ENCODE results near the gene ARHGEF12.

Gene ARHGEF12

DNA sequence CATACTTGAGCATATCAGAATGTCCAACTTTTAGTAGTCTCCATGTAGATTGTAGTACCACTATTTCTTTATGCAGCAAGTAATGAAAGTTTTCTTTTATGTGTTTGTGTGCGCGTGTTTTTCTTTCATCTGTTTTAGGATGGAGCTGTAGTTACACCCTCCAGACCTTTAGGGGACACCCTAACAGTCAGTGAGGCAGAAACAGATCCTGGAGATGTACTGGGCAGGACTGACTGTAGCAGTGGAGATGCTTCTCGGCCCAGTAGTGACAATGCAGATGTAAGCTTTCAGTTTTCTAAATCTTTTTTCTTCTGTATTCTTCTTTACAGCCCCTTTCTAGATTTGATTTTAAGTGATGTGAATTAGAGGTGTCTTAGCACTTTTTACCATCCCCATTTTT is 95.4 kb downstream of the ARHGEF12 start:
- no peak for DNase-seq

DNA sequence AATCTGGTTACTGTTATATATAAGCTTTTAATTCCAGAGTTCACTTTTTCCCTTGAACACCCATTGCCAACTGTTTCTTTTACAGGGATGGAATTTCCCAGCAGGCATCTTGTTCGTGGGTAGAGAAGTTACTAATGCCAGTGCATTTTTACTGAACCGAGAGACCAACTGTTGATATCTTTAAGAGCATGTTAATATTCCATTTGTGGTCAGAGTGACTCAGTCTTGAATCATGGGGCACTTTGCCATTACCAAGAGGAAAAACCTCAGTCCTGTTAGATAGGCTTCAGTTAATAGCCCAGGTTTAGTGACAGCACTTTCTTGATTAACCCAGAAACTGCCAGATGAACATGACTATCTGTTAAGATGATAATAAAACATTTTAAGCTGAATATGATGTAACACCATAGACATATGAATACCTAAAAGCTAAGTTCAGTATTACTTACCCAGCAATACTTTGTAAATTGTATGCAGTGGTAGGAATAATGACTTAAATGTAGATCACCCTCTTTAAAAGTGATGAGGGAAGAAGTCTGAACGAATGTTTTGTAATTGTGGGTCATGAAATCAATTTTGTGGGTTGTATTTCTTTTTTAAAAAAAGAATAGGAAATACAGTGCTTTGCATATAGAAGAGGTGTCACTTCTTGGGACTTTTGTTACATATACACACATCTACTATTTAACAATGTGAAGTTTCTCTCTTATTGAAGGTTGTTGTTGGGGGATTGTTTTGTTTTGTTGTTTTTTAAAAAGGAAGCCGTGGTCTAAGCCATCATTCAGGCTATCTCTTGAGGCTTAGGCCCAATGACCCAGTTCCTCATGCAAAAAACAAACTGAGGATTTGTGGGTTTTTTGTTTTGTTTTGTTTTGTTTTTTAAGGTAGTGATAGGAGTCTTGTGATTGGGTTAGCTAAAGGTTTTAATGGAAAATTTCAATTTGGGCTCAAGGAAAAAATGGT is 96.1 kb downstream of the ARHGEF12 start:
- DNase-seq = no peak

DNA sequence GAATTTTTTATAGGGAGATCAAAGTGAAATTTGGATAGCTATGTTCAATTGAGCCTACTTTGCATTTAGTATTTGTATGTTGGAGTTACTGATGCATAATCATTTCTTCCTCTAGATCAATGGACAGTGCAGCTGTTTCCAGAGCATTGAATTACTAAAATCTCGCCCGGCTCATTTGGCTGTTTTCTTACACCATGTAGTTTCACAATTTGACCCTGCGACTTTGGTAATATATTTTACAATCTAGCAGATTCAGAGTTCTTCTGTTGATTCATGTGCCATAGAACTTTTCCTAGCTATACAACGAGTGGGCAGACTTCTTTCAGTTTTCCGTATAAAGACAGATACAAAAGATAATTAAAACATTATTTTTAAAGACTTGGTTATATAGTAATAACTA is 105.4 kb downstream of the ARHGEF12 start:
- no peak for DNase-seq

DNA sequence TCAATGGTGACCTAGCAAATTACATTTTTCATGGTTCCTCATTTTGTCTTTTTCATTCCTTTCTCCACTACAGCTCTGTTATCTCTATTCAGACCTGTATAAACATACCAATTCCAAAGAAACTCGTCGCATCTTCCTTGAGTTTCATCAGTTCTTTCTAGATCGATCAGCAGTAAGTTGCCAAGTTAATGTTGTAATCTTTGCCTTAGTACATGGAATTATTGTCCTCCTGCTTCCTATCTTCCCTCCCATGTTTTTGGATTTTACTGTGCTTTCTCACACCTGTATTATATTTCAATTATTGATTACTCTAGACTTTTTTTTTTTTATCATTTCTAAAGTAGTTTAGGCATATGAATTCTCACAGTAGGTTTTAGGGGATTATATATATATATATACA is 105.8 kb downstream of the ARHGEF12 start:
- DNase-seq = no peak

- DNase-seq = no peak
Observed at GRCh38 chr11:120446802-120447201, 110.6 kb downstream of the ARHGEF12 start.

DNA sequence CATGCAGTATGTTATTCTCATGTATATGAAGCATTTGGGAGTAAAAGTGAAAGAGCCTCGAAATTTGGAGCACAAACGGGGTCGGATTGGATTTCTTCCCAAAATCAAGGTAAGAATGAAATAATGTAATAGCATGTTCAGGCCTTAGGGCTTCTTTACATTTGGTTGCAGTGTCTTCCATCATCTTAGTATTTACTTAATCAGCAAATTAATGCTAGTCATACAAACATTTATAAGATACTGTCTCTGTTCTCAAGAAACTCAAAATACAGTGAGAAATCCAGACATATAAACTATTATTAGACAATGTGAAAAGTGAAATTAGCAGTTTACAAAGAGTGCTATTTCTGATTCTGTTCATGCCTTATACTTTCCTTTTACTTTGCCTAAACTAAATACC is 112.0 kb downstream of the ARHGEF12 start:
- no peak for DNase-seq

DNA sequence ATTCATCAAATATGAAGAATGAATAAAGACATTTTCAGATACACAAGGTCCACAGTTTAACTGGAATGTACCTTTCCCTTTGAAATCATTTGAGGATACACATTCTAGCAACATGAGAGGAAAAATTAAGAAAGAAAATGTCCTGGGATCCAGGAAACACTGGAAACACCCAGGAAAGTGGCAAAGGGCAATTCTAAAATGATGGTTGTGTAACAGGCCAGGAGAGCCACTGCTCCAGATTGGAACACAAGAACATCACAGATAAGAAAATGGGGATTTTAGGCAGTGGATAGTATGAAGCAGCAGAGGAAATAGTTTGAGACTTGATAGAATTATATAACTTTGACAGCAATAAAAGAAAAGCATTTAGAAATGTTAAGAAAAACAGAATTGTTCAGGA is 119.3 kb downstream of the ARHGEF12 start:
- no peak for DNase-seq

GRCh38 chr11:120457996-120458395 is 121.8 kb downstream of the ARHGEF12 start:
- no peak for DNase-seq

- DNase-seq = no peak
Observed at GRCh38 chr11:120462825-120463224, 126.6 kb downstream of the ARHGEF12 start.

GRCh38 chr11:120465921-120466534 is 129.8 kb downstream of the ARHGEF12 start:
- DNase-seq = no peak

- DNase-seq = no peak
Observed at GRCh38 chr11:120467627-120468026, 131.4 kb downstream of the ARHGEF12 start.

DNA sequence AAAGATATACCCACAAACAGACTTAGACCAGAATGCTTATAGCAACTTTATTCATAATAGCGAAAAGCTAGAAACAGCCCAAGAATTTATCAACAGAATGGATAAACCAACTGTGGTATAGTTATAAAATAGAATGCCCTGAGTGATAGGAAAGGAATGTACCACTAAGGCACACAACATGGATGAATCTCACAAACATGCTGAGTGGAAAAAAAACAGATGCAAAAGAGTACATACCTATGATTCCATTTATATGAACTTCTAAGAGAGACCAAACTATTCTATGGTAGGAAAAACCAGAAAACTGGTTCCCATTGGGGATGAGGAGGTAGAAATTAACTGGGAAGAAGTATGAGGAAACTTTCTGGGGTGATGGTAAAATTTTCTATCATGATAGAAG is 134.9 kb downstream of the ARHGEF12 start:
- DNase-seq = no peak

DNA sequence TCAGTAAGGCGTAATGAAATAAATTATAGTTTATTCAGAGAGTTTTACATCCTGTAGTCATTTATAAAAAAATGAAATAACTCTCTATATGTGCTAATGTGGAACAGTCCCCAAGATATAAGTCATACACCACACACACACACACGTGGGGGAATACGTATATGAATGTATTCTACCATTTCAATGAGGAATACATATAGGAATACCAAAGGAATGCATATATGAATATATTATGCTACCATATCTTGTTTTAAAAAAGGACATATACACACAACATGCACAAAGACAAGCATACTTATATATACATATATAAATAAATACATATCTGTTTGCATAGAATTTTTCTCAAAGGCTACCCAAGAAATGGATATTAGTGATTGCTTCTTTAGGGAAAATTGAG is 135.8 kb downstream of the ARHGEF12 start:
- DNase-seq = no peak

DNA sequence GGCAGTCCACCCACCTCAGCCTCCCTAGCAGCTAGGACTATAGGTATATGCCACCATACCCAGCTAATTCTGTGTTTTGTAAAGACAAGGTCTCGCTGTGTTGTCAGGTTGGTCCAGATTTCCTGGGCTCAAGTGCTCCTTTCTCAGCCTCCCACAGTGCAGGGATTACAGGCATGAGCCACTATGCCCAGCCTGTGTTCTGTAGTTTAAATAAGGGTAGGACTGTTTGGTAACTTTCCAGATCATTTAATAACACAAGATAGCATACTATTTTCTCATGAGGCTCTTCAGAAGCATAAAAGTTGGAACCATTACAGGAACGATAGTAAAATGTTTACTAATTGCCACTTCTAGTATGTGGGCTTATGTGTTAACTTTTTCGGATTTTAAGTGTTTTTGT is 137.3 kb downstream of the ARHGEF12 start:
- DNase-seq = no peak

- DNase-seq = no peak
Observed at GRCh38 chr11:120482149-120482548, 145.9 kb downstream of the ARHGEF12 start.

GRCh38 chr11:120484722-120485121 is 148.5 kb downstream of the ARHGEF12 start:
- no peak for DNase-seq

GRCh38 chr11:120486138-120486537 is 149.9 kb downstream of the ARHGEF12 start:
- DNase-seq = no peak

DNA sequence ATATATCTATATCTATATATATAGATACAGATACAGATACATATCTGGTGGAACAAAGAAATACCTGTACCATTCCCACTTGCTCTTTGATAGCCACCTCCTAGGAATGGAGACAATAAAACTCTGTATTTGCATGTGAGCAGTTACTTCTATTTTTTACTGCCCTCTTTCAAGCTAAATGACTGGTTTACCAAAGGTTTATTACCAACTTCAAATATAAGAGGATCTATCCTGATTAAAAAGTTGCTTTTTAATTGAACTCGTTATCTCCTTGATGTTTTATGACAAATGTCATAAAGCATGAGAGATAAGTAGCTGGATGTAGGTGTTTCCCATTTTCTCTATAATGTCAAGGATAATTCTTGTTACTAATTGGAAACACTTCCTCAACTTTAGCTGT is 153.6 kb downstream of the ARHGEF12 start:
- DNase-seq = no peak

GRCh38 chr11:120492486-120492885 is 156.3 kb downstream of the ARHGEF12 start:
- DNase-seq = no peak

- DNase-seq = no peak
Observed at GRCh38 chr11:120494595-120494994, 158.4 kb downstream of the ARHGEF12 start.

- no peak for DNase-seq
Observed at GRCh38 chr11:120499088-120499487, 162.9 kb downstream of the ARHGEF12 start.

GRCh38 chr11:120499859-120500258 is 163.6 kb downstream of the ARHGEF12 start:
- no peak for DNase-seq

DNA sequence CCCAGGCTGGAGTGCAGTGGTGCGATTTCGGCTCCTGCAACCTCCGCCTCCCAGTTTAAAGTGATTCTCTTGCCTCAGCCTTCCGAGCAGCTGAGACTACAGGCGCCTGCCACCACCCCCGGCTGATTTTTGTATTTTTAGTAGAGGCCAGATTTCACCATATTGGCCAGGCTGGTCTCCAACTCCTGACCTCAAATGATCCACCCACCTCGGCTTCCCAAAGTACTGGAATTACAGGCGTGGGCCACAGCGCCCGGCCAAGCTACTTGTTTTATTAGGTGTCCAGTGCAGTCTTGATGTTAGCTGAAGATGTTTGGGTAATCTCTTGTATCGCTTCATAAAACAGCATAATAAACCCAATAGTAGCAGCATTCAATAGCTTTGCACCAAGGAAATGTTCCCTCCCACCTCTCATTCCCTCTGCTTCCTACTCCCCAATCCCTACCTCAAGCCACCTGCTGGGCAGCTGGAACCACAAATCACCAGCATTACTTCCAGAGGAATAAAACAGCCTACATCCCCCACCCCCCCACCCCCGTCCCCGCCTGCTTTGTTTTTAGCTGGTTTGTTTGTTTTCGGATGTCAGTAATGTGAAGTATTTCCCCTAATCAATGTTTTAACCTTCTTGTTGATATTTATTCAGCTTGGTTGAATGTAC is 164.3 kb downstream of the ARHGEF12 start:
- no peak for DNase-seq

GRCh38 chr11:120501440-120501839 is 165.2 kb downstream of the ARHGEF12 start:
- no peak for DNase-seq
